BE2C (cell line): ENCODE measurements around the gene PRG3.
A peak's percentile ranks its signal among the peaks of the same experiment; 100 is the strongest.

Source experiments
- DNase-seq: peaks from one replicate; pipeline ENCODE4 v3.0.0-alpha.2; 2020
- H3K27me3 ChIP-seq: fragments of 250-450 bp; sonication (Bioruptor Pico); 2 replicates; pipeline ENCODE4 v1.5.1; 2020; ENCODE audit warnings: mild to moderate bottlenecking
- H3K36me3 ChIP-seq: fragments of 250-450 bp; sonication (Bioruptor Pico); 2 replicates; pipeline ENCODE4 v1.5.1; 2020; ENCODE audit warnings: mild to moderate bottlenecking
- H3K4me1 ChIP-seq: fragments of 250-450 bp; sonication (Bioruptor Pico); 2 replicates; pipeline ENCODE4 v1.5.1; 2020
- H3K4me3 ChIP-seq: 2 replicates; pipeline ENCODE4 v1.5.1; 2011; ENCODE audit warnings: low read depth, low read length
- H3K9me3 ChIP-seq: fragments of 250-450 bp; sonication (Bioruptor Pico); 2 replicates; pipeline ENCODE4 v1.5.1; 2020
- CTCF ChIP-seq: IDR thresholded peaks from 2 replicates; pipeline ENCODE4 v1.5.1; 2012; ENCODE audit warnings: mild to moderate bottlenecking, low read depth, low read length

The PRG3 gene

DNA sequence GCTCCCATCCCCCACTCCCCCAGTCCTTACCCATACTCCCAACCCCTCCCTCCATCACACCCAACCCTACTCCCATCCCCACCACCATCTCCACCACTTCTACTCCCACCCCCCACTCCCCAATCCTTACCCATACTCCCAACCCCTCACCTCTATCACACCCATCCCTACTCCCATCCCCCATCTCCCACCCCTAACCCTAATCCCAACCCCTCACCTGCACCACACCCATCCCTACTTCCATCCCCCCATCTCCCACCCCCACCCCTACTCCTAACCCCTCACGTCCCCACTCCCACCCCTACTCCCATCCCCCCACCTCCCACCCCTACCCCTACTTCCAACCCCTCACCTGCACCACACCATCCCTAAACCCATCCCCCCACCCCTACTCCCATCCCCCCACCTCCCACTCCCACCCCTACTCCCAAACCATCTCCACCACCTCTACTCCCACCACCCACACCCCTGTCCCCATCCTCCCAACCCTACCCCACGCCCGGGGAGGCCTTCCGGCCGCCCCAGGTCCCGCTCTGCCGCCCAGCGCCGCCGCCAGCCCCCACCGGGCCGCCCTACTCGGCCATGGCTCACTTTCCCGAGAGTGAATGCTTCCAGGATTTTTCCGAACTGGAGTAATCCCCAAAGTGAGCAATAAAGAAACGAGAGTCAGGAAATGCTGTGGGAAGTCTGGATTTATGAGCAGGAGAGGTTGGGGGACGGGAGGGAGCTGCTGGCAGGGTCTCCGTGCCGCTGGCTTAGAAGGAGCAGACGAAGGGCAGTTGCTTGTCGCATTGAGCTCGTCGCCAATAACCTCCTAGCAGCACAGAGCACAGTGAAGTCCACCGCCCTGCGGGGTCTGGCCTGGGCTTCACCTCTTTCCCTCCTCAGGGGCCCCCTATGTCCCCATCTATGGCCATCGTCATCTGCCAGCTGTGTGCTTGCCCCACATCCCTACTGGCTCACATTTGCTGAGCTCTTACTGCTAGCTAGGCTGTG lies 4.6 kb downstream of the PRG3 start:
- TF ChIP-seq CTCF, result no peak
- Histone ChIP-seq H3K4me3 (no peak overlapping the region), H3K36me3 (no peaks in the 10 kb centered on the region), H3K27me3 (no peaks in the 10 kb centered on the region), H3K9me3 (no peaks in the 10 kb centered on the region), H3K4me1 (no peaks in the 10 kb centered on the region)
- no peak for DNase-seq

DNA sequence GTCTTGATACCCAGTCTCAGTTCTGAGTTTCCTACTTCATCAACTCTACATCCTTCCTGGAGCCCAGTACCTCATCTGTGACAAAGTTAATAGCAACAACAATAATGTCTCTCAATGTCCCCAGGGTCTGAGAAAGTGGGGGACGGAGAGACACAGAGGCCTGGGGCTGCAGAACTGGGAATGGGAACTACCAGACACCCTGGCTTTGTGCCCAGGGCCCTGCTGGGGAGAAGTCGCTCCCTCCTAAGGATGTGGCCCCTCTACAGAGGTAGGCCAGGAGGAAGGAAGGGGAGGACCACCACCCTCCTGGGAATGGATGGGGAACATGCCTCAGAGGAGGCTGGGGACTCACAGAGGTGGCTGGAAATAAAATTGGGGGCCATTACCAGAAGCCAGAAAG lies 5.5 kb downstream of the PRG3 start:
- Histone ChIP-seq H3K4me1 (no peaks in the 10 kb centered on the region), H3K4me3 (no peak overlapping the region), H3K27me3 (no peaks in the 10 kb centered on the region), H3K9me3 (no peaks in the 10 kb centered on the region), H3K36me3 (no peaks in the 10 kb centered on the region)
- DNase-seq, result peak; percentile 19
- no peak for TF ChIP-seq CTCF

DNA sequence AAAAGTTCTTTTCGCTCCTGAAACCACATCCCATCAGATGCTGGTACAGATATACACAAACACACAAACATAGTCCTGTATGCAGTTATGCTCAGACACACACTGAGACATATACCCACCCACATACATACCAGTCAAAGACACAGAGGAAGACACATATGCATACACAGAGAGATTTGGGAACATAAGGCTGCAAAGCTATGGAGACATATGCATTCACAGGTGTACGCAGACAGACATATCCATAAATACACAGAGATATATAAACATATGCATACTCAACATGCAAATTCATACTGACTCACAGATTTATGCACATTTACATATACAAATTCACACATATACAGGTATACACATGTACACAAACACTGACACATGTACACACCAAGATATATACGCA lies 6.0 kb downstream of the PRG3 start:
- H3K36me3 ChIP-seq, result no peaks in the 10 kb centered on the region
- no peak overlapping the region for H3K4me3 ChIP-seq
- DNase-seq, result no peak
- no peak for TF ChIP-seq CTCF
- no peaks in the 10 kb centered on the region for H3K9me3 ChIP-seq
- H3K4me1 ChIP-seq, result no peaks in the 10 kb centered on the region
- no peaks in the 10 kb centered on the region for H3K27me3 ChIP-seq

GRCh38 chr11:57373146-57373545 lies 7.8 kb downstream of the PRG3 start:
- Histone ChIP-seq H3K36me3 (no peaks in the 10 kb centered on the region), H3K4me3 (no peak overlapping the region), H3K4me1 (no peaks in the 10 kb centered on the region), H3K9me3 (no peaks in the 10 kb centered on the region), H3K27me3 (no peaks in the 10 kb centered on the region)
- no peak for DNase-seq
- no peak for TF ChIP-seq CTCF

DNA sequence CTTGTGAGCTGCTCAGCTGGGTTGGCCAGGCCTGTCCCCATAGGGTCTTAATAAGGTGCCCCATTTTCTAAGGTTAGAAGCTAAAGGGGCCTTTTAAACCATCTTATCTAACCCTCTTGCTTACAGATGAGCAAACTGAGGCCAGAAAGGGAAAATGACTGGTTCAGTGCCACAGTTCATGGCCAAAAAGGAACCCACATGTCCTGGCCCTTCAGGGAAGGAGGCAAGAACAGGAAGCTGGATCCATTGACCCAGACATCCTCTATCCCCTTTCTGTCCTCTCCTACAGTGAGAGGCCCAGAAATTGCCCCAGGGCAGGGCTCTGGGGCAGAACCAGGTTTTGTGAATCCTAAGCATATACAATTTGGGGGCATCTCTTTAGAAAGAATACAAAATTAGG lies 10.0 kb downstream of the PRG3 start:
- no peaks in the 10 kb centered on the region for H3K27me3 ChIP-seq
- H3K4me1 ChIP-seq, result no peaks in the 10 kb centered on the region
- no peaks in the 10 kb centered on the region for H3K36me3 ChIP-seq
- DNase-seq, result no peak
- no peaks in the 10 kb centered on the region for H3K9me3 ChIP-seq
- TF ChIP-seq CTCF, result no peak
- no peak overlapping the region for H3K4me3 ChIP-seq

- TF ChIP-seq CTCF, result no peak
- H3K36me3 ChIP-seq, result no peaks in the 10 kb centered on the region
- no peak overlapping the region for H3K4me3 ChIP-seq
- no peaks in the 10 kb centered on the region for H3K27me3 ChIP-seq
- DNase-seq, result no peak
- no peaks in the 10 kb centered on the region for H3K9me3 ChIP-seq
- no peaks in the 10 kb centered on the region for H3K4me1 ChIP-seq
These were observed 10.7 kb downstream of the PRG3 start for GRCh38 chr11:57370251-57370650.
